Suprapubic skin (tissue), 4 donors: Measurements from ENCODE around the gene KLK11. TPM values are rescaled to one million over a fixed set of nuclear protein-coding genes. Genes with fewer than 3 reads are reported as not detected.
A peak's percentile ranks its signal among the peaks of the same experiment; 100 is the strongest.

ENCODE experiments used
- DNase-seq, 2 donors: peaks; one replicate each; pipeline ENCODE4 v3.0.0-alpha.2; 2019; ENCODE audit warnings: low spot score in 2 of 2
- H3K27ac ChIP-seq: fragments of 200-600 bp; sonication (generic); one replicate; pipeline ENCODE4 v1.5.1; 2019
- H3K27me3 ChIP-seq: fragments of 200-600 bp; sonication (generic); one replicate; pipeline ENCODE4 v1.5.1; 2019
- H3K36me3 ChIP-seq: fragments of 200-600 bp; sonication (generic); one replicate; pipeline ENCODE4 v1.5.1; 2019
- H3K4me1 ChIP-seq: fragments of 200-600 bp; sonication (generic); one replicate; pipeline ENCODE4 v1.5.1; 2019
- H3K4me3 ChIP-seq: fragments of 200-600 bp; sonication (generic); one replicate; pipeline ENCODE4 v1.5.1; 2019; ENCODE audit warnings: mild to moderate bottlenecking
- H3K9me3 ChIP-seq: fragments of 200-600 bp; sonication (generic); one replicate; pipeline ENCODE4 v1.5.1; 2019
- CTCF ChIP-seq, 2 donors: fragments of 200-600 bp in 1 of 2; fragments of 450-650 bp in 1 of 2; sonication (generic) in 1 of 2; IDR thresholded peaks; one replicate each; pipeline ENCODE4 v1.5.1; 2016 to 2019; ENCODE audit warnings: antibody characterized with exemption in 2 of 2, mild to moderate bottlenecking in 1 of 2, moderate library complexity in 1 of 2
- EP300 ChIP-seq: sonication (generic); formaldehyde crosslinking; IDR thresholded peaks from one replicate; pipeline ENCODE4 v1.6.1; 2017; ENCODE audit warnings: antibody characterized with exemption
- POLR2A ChIP-seq, 2 donors: fragments of 450-650 bp; IDR thresholded peaks; one replicate each; pipeline ENCODE4 v1.6.1; 2017; ENCODE audit warnings: antibody characterized with exemption in 2 of 2, mild to moderate bottlenecking in 2 of 2, moderate library complexity in 2 of 2
- POLR2AphosphoS5 ChIP-seq, 3 donors: sonication (generic); formaldehyde crosslinking; IDR thresholded peaks; one replicate each; pipeline ENCODE4 v1.6.1; 2017; ENCODE audit warnings: antibody characterized with exemption in 3 of 3
- WGBS: methylation state at CpG from one replicate; pipeline ENCODE4 v1.1.5; 2018; 5-methylcytosine and 5-hydroxymethylcytosine counted together
- total RNA-seq, 4 donors: library from RNA; depleted of rRNA; stranded (reverse); fragments of >200 nt; gene quantifications; one replicate each; pipeline ENCODE4 v1.1.0, GENCODE V29; 2016

Gene KLK11
- 100 to 1,000 TPM; 173 to 372 (median 269) TPM for total RNA-seq

GRCh38 chr19:51026554-51026831 is at the start of gene KLK11:
TSS of gene KLK11 (minus strand) at chr19:51026616. CDS start at chr19:51025631, 985 bp downstream.
- Histone ChIP-seq H3K27ac (peak within 1 kb of the TSS; percentile 82), H3K27me3 (peaks cover 40% of the 10 kb centered on the region), H3K4me1 (peaks cover 3% of the 10 kb centered on the region), H3K36me3 (no peaks in the 10 kb centered on the region), H3K4me3 (peak within 1 kb of the TSS; percentile 34), H3K9me3 (no peaks in the 10 kb centered on the region)
- WGBS, result 58% methylated on average over 11 of the region's 11 CpGs
- DNase-seq, result peak in 1 of 2 donors; percentile 64
- TF ChIP-seq POLR2AphosphoS5 (IDR thresholded peaks at IDR 0.05) (no peak), POLR2A (IDR thresholded peaks at IDR 0.05) (no peak), EP300 (no peak), CTCF (IDR thresholded peaks at IDR 0.05) (no peak)

GRCh38 chr19:51075998-51076397 is 49.6 kb upstream of the KLK11 start:
- Histone ChIP-seq H3K9me3 (no peaks in the 10 kb centered on the region), H3K4me1 (peaks cover 21% of the 10 kb centered on the region), H3K27me3 (no peaks in the 10 kb centered on the region), H3K4me3 (no peak overlapping the region), H3K36me3 (no peaks in the 10 kb centered on the region), H3K27ac (peak overlapping the region; percentile 76)
- TF ChIP-seq EP300, result no peak
- no peak for TF ChIP-seq POLR2A (IDR thresholded peaks at IDR 0.05)
- TF ChIP-seq CTCF (IDR thresholded peaks at IDR 0.05), result no peak
- no peak for TF ChIP-seq POLR2AphosphoS5 (IDR thresholded peaks at IDR 0.05)
- DNase-seq, result no peak
- 62% methylated on average over 5 of the region's 5 CpGs for WGBS

- DNase-seq, result no peak
- peaks cover 47% of the 10 kb centered on the region for H3K4me1 ChIP-seq
- no peak overlapping the region for H3K4me3 ChIP-seq
- WGBS, result 41% methylated on average over 4 of the region's 4 CpGs
- TF ChIP-seq POLR2A (IDR thresholded peaks at IDR 0.05), result no peak
- no peaks in the 10 kb centered on the region for H3K36me3 ChIP-seq
- H3K27me3 ChIP-seq, result peaks cover 2% of the 10 kb centered on the region
- peak overlapping the region; percentile 24 for H3K27ac ChIP-seq
- H3K9me3 ChIP-seq, result no peaks in the 10 kb centered on the region
These were observed 44.6 kb upstream of the KLK11 start for GRCh38 chr19:51071095-51071405.

GRCh38 chr19:51070334-51071094 is 44.1 kb upstream of the KLK11 start:
- 76% methylated on average over 5 of the region's 5 CpGs for WGBS
- Histone ChIP-seq H3K9me3 (no peaks in the 10 kb centered on the region), H3K27ac (peak overlapping the region; percentile 24), H3K4me3 (no peak overlapping the region), H3K36me3 (no peaks in the 10 kb centered on the region), H3K27me3 (peaks cover 8% of the 10 kb centered on the region), H3K4me1 (peaks cover 48% of the 10 kb centered on the region)
- DNase-seq, result no peak
- TF ChIP-seq POLR2A (IDR thresholded peaks at IDR 0.05) (no peak), POLR2AphosphoS5 (IDR thresholded peaks at IDR 0.05) (no peak), CTCF (IDR thresholded peaks at IDR 0.05) (no peak), EP300 (no peak)

GRCh38 chr19:51066393-51067186 is 40.2 kb upstream of the KLK11 start:
- WGBS, result 60% methylated on average over 7 of the region's 7 CpGs
- Histone ChIP-seq H3K4me3 (no peak overlapping the region), H3K27me3 (peaks cover 29% of the 10 kb centered on the region), H3K4me1 (peaks cover 64% of the 10 kb centered on the region), H3K27ac (no peak overlapping the region), H3K9me3 (no peaks in the 10 kb centered on the region), H3K36me3 (no peaks in the 10 kb centered on the region)
- no peak for DNase-seq
- no peak for TF ChIP-seq EP300
- no peak for TF ChIP-seq POLR2AphosphoS5 (IDR thresholded peaks at IDR 0.05)
- TF ChIP-seq POLR2A (IDR thresholded peaks at IDR 0.05), result no peak
- no peak for TF ChIP-seq CTCF (IDR thresholded peaks at IDR 0.05)
